HG02938 (cell line): ENCODE results near the gene EID1.
"Not testable (repeated sequence)": the region's sequence is repeated elsewhere in the genome, so short reads cannot be mapped to it uniquely, and the experiment has no call there.

Experiments used
- ATAC-seq: cut with Tn5 transposase; IDR thresholded peaks from one replicate; pipeline ENCODE4 v1.9.1; 2021; ENCODE audit warnings: mild to moderate bottlenecking, moderate library complexity; ENCODE audit not compliant: unreplicated experiment

The EID1 gene

DNA sequence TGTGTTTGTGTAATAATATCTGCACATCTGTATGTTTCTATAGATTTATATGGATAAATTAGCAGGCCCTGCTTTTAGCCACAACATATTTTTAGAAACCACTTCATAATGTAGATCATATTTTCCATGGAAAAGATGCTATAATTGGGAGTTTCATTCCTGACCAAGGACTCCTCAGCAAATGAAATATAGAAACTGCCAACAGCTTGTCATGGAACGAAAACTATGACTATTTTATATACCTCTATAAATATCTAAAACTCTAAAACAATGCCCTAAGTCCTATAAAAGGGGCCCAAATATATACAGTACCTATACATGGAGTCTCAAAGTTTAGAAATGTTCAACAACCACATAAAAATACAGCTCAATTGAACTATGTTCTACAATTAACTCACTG is 27.9 kb downstream of the EID1 start:
- no peak for ATAC-seq

DNA sequence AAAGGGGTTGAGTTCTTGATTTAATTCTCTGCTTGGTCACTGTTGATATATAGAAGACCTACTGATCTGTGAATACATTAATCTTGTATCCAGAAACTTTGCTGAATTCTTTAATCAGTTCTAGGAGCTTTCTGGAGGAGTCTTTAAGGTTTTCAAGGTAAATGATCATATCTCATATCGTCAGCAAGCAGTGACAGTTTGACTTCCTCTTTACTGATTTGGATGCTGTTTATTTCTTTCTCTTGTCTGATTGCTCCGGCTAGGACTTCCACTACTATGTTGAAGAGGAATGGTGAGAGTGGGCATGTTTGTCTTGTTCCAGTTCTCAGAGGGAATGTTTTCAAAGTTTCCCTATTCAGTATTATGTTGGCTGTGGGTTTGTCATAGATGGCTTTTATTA is 31.4 kb downstream of the EID1 start:
- not testable (repeated sequence) for ATAC-seq

DNA sequence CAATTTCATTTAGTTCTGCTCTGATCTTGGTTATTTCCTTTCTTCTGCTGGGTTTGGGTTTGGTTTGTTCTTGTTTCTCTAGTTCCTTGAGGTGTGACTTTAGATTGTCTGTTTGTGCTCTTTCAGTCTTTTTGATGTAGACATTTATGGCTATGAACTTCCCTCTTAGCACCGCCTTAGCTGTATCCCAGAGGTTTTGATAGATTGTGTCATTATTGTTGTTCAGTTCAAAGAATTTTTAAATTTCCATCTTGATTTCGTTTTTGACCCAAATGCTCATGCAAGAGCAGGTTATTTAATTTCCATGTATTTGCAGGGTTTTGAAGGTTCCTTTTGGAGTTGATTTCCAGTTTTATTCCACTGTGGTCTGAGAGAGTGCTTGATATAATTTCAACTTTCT is 32.6 kb downstream of the EID1 start:
- ATAC-seq: not testable (repeated sequence)

DNA sequence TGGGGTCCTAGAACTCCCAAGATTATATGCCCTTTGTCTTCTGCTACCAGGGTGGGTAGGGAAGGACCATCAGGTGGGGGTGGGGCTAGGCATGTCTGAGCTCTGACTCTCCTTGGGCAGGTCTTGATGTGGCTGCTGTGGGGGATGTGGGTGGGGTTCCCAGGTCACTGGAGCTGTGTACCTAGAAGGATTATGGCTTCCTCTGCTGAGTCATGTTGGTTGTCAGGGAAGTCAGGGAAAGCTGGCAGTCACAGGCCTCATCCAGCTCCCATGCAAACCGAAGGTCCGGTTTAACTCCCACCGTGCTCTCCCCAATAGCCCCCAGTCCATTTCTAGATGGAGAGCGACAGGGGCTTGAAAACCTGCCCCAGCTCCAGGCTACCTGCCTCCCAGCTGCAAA is 35.2 kb downstream of the EID1 start:
- ATAC-seq: no peak

DNA sequence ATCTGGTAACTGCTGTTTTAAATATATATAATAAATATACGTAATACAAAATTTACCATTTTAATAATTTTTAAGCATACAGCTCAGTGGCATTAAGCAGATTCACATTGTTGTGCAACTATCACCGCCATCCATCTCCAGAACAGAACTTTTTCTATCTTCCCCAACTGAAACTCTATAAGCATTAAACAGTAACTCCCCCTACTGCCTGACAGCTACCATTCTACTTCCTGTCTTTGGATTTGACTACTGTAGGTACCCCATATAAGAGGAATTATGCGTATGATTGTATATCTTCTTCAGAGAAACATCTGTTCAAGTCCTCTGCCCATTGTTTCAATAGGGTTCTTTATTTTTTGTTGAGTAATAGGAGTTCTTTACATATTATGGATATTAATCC is 36.8 kb downstream of the EID1 start:
- ATAC-seq: no peak

- ATAC-seq: no peak
These were observed 37.9 kb downstream of the EID1 start for GRCh38 chr15:48915861-48916260.

GRCh38 chr15:48916721-48917120 is 38.8 kb downstream of the EID1 start:
- ATAC-seq: no peak

- no peak for ATAC-seq
These were observed 44.1 kb downstream of the EID1 start for GRCh38 chr15:48922046-48922445.

DNA sequence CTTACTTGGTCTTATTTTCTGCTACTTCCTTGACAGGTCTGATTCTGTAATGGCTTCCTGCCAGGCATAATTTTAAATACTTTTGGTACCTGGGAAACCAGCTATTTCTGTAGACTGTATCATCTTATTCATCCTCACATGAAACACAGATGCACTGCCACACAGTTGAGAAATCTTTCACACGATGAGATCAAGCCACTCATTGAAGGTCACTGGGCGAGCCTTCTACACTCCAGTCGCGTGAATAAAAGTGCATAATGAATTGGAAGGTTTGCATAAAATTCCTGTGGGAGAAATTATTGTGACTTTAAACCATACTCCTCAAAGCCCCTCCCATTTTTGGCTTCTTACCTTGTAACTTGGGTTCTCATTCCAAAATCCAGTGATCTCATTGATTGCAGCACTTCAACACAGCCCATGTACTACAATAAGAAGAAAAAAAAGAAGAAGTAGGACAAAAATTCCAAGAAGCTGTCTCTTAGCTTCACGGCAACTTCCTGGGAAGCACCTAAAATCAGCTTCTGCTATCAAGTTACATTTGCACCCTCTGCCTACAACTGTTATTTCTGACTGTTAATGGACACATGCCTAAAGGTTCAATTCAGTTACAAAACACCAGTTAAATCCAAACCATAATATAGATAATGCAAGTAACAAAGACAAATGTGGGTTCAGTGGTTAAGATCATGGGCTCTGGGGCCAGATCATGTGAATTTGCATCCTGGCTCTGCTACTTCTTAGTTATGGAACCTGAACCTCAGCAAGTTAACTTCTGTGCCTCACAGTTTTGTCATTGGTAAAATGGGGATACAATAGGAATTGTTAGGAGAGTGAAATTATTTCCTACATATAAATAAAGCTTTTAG is 46.8 kb downstream of the EID1 start:
- ATAC-seq: no peak

GRCh38 chr15:48925714-48926223 is 47.8 kb downstream of the EID1 start:
- ATAC-seq: no peak

DNA sequence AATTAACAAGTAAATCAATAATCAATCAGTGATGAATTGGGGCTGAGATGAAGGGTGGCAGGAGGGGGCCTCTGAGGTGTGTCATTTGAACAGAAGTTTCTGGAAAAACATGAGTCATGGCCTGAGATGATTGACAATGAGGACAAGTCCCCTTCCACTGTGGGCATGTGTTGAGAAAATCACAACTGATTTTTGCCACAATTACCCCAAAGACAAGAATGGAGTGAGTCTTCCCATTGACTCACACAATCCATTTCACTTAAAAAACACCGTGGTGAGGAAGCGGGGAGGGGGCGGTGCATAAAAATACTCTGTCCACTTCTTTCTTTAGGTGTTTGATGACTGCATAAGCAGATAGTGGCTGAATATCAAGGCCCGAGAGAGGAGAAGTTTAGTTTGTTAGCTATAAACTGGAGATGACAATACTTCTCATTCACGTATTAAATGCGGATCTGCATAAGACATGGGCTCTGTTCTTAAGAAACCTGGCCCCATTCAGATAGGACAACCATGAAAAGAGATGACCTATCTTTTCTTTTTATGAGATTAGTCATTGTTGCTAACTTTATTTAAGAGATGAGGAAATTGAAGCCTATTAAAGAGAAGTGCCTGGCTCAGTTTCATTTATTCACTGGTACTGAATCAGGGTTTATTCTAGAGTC is 51.1 kb downstream of the EID1 start:
- ATAC-seq: no peak

GRCh38 chr15:48929661-48930060 is 51.7 kb downstream of the EID1 start:
- no peak for ATAC-seq
